HepG2 (cell line): ENCODE measurements around the gene CXCL8. TPM values are rescaled to one million over a fixed set of nuclear protein-coding genes. Genes with fewer than 3 reads are reported as not detected.
A peak's percentile ranks its signal among the peaks of the same experiment; 100 is the strongest.

ENCODE experiments used
- ATAC-seq: fragments of 200-7000 bp; cut with Tn5 transposase; 3 replicates; pipeline ENCODE4 v1.9.1; 2020; ENCODE audit warnings: mild to moderate bottlenecking, moderate library complexity
- BruUV-seq: library from RNA; stranded (reverse); fragments of 400-500 nt; replicated peaks from 2 replicates; lab custom pipeline; 2021; lab: Mats Ljungman, UMichigan
- CTCF ChIA-PET: fragments of 300-600 bp; formaldehyde crosslinking; extraction: SDS; loops from one replicate; lab custom pipeline; 2021; ENCODE audit warnings: low total read pairs, inconsistent platforms, low intra/inter-chr PET ratio; lab: Yijun Ruan, JAX
- POLR2A ChIA-PET: fragments of 350-600 bp; sonication (Branson Sonifier 250); formaldehyde crosslinking; loops from one replicate; lab custom pipeline; 2020; ENCODE audit warnings: antibody characterized with exemption, inconsistent platforms; lab: Yijun Ruan, JAX
- DNase-seq: peaks from one replicate; pipeline ENCODE4 v3.0.0-alpha.2; 2015; ENCODE audit warnings: low spot score
- FAIRE-seq: peaks from 3 replicates; lab custom pipeline; 2011; peaks lifted over from hg19 to GRCh38; lab: Jason Lieb, UNC
- H2AFZ ChIP-seq: one replicate; pipeline ENCODE4 v1.6.1; 2011; ENCODE audit warnings: low read length, inconsistent platforms
- H3K27ac ChIP-seq: fragments of 300-600 bp; 3 replicates; pipeline ENCODE4 v1.8.0; 2011; ENCODE audit warnings: mixed run types, mild to moderate bottlenecking, mixed read lengths, low read length, inconsistent platforms; ENCODE audit not compliant: insufficient read depth; ENCODE audit errors: extremely low read length
- H3K27me3 ChIP-seq, 2 experiments: fragments of 200-600 bp in 1 of 2; 2 replicates in 1 of 2; 3 replicates in 1 of 2; pipeline versions ENCODE4 v1.6.0 to v1.8.0; 2011; ENCODE audit warnings: low read length in 2 of 2, mild to moderate bottlenecking in 2 of 2, moderate library complexity in 2 of 2, inconsistent platforms in 1 of 2; ENCODE audit not compliant: insufficient read depth in 2 of 2, control insufficient read depth in 1 of 2
- H3K36me3 ChIP-seq, 2 experiments: fragments of 200-600 bp in 1 of 2; replicated peaks in 1 of 2; 2 replicates in 1 of 2; 3 replicates in 1 of 2; pipeline versions ENCODE4 v1.5.1 to v1.8.0; 2011; ENCODE audit warnings: low read length in 2 of 2, inconsistent platforms in 1 of 2; ENCODE audit not compliant: insufficient read depth in 2 of 2, control insufficient read depth in 1 of 2
- H3K4me1 ChIP-seq: 2 replicates; pipeline ENCODE4 v1.5.1; 2012; ENCODE audit warnings: low read length, inconsistent platforms; ENCODE audit not compliant: insufficient read depth
- H3K4me2 ChIP-seq: 2 replicates; pipeline ENCODE4 v1.6.0; 2011; ENCODE audit warnings: low read depth, low read length, inconsistent platforms
- H3K4me3 ChIP-seq, 3 experiments: fragments of 200-600 bp in 1 of 3; sonication (generic), shearing (Covaris generic) in 1 of 3; replicated peaks in 1 of 3; 2 replicates each; pipeline ENCODE4 v1.5.1; 2011 to 2016; ENCODE audit warnings: low read length in 3 of 3, inconsistent platforms in 2 of 3, low read depth in 2 of 3, mild to moderate bottlenecking in 2 of 3, control low read depth in 1 of 3, mixed read lengths in 1 of 3; ENCODE audit not compliant: insufficient read depth in 1 of 3
- H3K79me2 ChIP-seq: one replicate; pipeline ENCODE4 v1.6.1; 2011; ENCODE audit warnings: low read length, inconsistent platforms; ENCODE audit not compliant: insufficient read depth
- H3K9ac ChIP-seq: 2 replicates; pipeline ENCODE4 v1.6.0; 2011; ENCODE audit warnings: mild to moderate bottlenecking, low read depth, low read length, inconsistent platforms; ENCODE audit not compliant: insufficient read depth
- H3K9me3 ChIP-seq: 2 replicates; pipeline ENCODE4 v1.5.1; 2012; ENCODE audit warnings: mild to moderate bottlenecking, low read length
- H4K20me1 ChIP-seq: 2 replicates; pipeline ENCODE4 v1.6.0; 2011; ENCODE audit warnings: inconsistent platforms, mild to moderate bottlenecking, low read length, moderate library complexity; ENCODE audit not compliant: insufficient read depth
- DMTF1 ChIP-seq: sonication (generic); formaldehyde crosslinking; IDR thresholded peaks from 2 replicates; pipeline ENCODE4 v1.4.0; 2020; ENCODE audit warnings: mild to moderate bottlenecking, missing genetic modification reagents
- ESRRA ChIP-seq: sonication (generic); formaldehyde crosslinking; IDR thresholded peaks from 2 replicates; pipeline ENCODE4 v1.5.1; 2020; ENCODE audit warnings: mild to moderate bottlenecking, low read depth, missing genetic modification reagents
- FOXA3 ChIP-seq: IDR thresholded peaks from 2 replicates; pipeline ENCODE4 v1.6.1; 2016; ENCODE audit warnings: missing genetic modification reagents, missing compliant biosample characterization
- FOXP1 ChIP-seq, 2 experiments: fragments of 450-650 bp in 1 of 2; IDR thresholded peaks; 2 replicates each; pipeline ENCODE4 v1.6.1; 2017 to 2018; ENCODE audit warnings: antibody characterized with exemption in 1 of 2
- GTF2F1 ChIP-seq: fragments of 150-350 bp; IDR thresholded peaks from 2 replicates; pipeline ENCODE4 v1.6.1; 2014; ENCODE audit warnings: low read length
- MZF1 ChIP-seq: sonication (generic); formaldehyde crosslinking; IDR thresholded peaks from 2 replicates; pipeline ENCODE4 v1.8.1; 2023; ENCODE audit warnings: mild to moderate bottlenecking, missing genetic modification reagents, borderline replicate concordance
- RFX3 ChIP-seq: IDR thresholded peaks from 2 replicates; pipeline ENCODE4 v1.6.1; 2016; ENCODE audit warnings: missing biosample characterization, missing genetic modification reagents
- TBX2 ChIP-seq: sonication (generic); formaldehyde crosslinking; IDR thresholded peaks from 2 replicates; pipeline ENCODE4 v1.5.0; 2020; ENCODE audit warnings: missing genetic modification reagents, mild to moderate bottlenecking, borderline replicate concordance
- TBX3 ChIP-seq: fragments of 450-650 bp; IDR thresholded peaks from 2 replicates; pipeline ENCODE4 v1.6.1; 2017; ENCODE audit warnings: antibody characterized with exemption, mild to moderate bottlenecking, inconsistent platforms, borderline replicate concordance
- ZNF777 ChIP-seq: sonication (generic); formaldehyde crosslinking; IDR thresholded peaks from 2 replicates; pipeline ENCODE4 v1.4.0; 2020; ENCODE audit warnings: missing genetic modification reagents
- WGBS: methylation state at CpG from one replicate; pipeline ENCODE4 v1.1.6; 2017; ENCODE audit warnings: low lambda C conversion rate; 5-methylcytosine and 5-hydroxymethylcytosine counted together
- in situ Hi-C: cut with HindIII; loops from 2 replicates; pipeline ENCODE4 v1.10.0; 2017; ENCODE audit warnings: low pct_unique_long_range_greater_than_20kb; ENCODE audit not compliant: extremely low pct_ligation_motif_present
- intact Hi-C: fragments of 100-400 bp; cut with micrococcal nuclease; formaldehyde crosslinking; loops from one replicate; pipeline ENCODE4 v1.10.0; 2022; ENCODE audit not compliant: unreplicated experiment
- polyA plus RNA-seq, 8 experiments: library from polyadenylated mRNA; depleted of rRNA in 3 of 8; stranded (reverse) in 7 of 8; unstranded in 1 of 8; fragments of >200 nt; fragmentation: Illumina TruSeq in 4 of 8; extraction: Trizol in 4 of 8; gene quantifications; 2 replicates each; pipeline versions ENCODE4 v1.2.1 to v1.2.3, GENCODE V29; 2011 to 2016; ENCODE audit warnings: low read depth in 4 of 8, missing spikeins in 1 of 8, mixed read lengths in 1 of 8; ENCODE audit not compliant: insufficient read depth in 1 of 8
- total RNA-seq, 5 experiments: library from RNA; depleted of rRNA; stranded (reverse); fragments of >200 nt; fragmentation: Illumina TruSeq; extraction: Trizol; gene quantifications; 2 replicates each; pipeline ENCODE4 v1.2.3, GENCODE V29; 2016; ENCODE audit warnings: low read depth in 1 of 5
- TF ChIP-seq, protein P1 (sequence below): sonication (generic); formaldehyde crosslinking; IDR thresholded peaks from 2 replicates; pipeline ENCODE4 v1.5.0; 2020; ENCODE audit warnings: mild to moderate bottlenecking, missing genetic modification reagents

CXCL8 gene
- total and polyA plus RNA-seq, 2 of the 13 experiments (the other 11 are each of a cell fraction or from before 2014, with no cell fraction given), result 1.8 to 7.8 TPM

- WGBS, result 0% methylated on average over 2 of the region's 2 CpGs
- no peaks in the 10 kb centered on the region for H4K20me1 ChIP-seq
- intact Hi-C loops (no loop called here), in situ Hi-C loops (no loop called here)
- ChIA-PET CTCF (no interaction called here), POLR2A (no interaction called here)
- peak; percentile 5 for DNase-seq
- no TSS peak for BruUV-seq
- H3K9ac ChIP-seq, result no peak overlapping the region
- peak; percentile 12 for FAIRE-seq
- no peak overlapping the region for H3K4me2 ChIP-seq
- H3K4me1 ChIP-seq, result no peaks in the 10 kb centered on the region
- no peaks in the 10 kb centered on the region for H3K36me3 ChIP-seq
- no peak overlapping the region for H3K4me3 ChIP-seq
- no peak overlapping the region for H3K27ac ChIP-seq
- no peaks in the 10 kb centered on the region for H3K79me2 ChIP-seq
- TF ChIP-seq FOXA3 (CRISPR knock-in tag) (0 out of 2 replicates have a peak, but pooled peaks have one; percentile 10), TBX3 (peak; percentile 23; the same call in 1 of the 2 replicates), MZF1 (CRISPR knock-in tag) (no peak), ZNF777 (CRISPR knock-in tag) (no peak), RFX3 (no peak), DMTF1 (CRISPR knock-in tag) (no peak), GTF2F1 (no peak), TBX2 (no peak), FOXP1 (IDR thresholded peaks at IDR 0.05) (no peak), FOXP1 (CRISPR knock-in tag; IDR thresholded peaks at IDR 0.05) (0 out of 2 replicates have a peak, but pooled peaks have one; percentile 39), ESRRA (CRISPR knock-in tag) (no peak)
- TF ChIP-seq, protein P1, sequence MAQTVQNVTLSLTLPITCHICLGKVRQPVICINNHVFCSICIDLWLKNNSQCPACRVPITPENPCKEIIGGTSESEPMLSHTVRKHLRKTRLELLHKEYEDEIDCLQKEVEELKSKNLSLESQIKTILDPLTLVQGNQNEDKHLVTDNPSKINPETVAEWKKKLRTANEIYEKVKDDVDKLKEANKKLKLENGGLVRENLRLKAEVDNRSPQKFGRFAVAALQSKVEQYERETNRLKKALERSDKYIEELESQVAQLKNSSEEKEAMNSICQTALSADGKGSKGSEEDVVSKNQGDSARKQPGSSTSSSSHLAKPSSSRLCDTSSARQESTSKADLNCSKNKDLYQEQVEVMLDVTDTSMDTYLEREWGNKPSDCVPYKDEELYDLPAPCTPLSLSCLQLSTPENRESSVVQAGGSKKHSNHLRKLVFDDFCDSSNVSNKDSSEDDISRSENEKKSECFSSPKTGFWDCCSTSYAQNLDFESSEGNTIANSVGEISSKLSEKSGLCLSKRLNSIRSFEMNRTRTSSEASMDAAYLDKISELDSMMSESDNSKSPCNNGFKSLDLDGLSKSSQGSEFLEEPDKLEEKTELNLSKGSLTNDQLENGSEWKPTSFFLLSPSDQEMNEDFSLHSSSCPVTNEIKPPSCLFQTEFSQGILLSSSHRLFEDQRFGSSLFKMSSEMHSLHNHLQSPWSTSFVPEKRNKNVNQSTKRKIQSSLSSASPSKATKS (CRISPR knock-in tag), result no peak
- no peak for ATAC-seq
- no peaks in the 10 kb centered on the region for H3K9me3 ChIP-seq
- no peak overlapping the region for H2AFZ ChIP-seq
- H3K27me3 ChIP-seq, result peaks cover 0 to 6% of the 10 kb centered on the region in 2 experiments; a peak in 2 of 5 replicates
These were observed 47.7 kb upstream of the CXCL8 start for GRCh38 chr4:73692701-73693100.
